Motor neuron (in vitro differentiated cells): Measurements from ENCODE around the gene SGMS1. TPM values are rescaled to one million over a fixed set of nuclear protein-coding genes. Genes with fewer than 3 reads are reported as not detected.
"Not testable (repeated sequence)": the region's sequence is repeated elsewhere in the genome, so short reads cannot be mapped to it uniquely, and the experiment has no call there.

Experiments
- ATAC-seq, 8 experiments: fragments of 200-7000 bp; cut with Tn5 transposase; replicated peaks in 6 of 8; 2 replicates each; pipeline ENCODE4 v1.8.0; 2021; ENCODE audit warnings: mild to moderate bottlenecking in 8 of 8, moderate library complexity in 8 of 8
- H3K27ac ChIP-seq, 2 donors: fragments of 250-450 bp; sonication (Bioruptor Pico); 2 replicates each; pipeline ENCODE4 v1.9.0; 2021; ENCODE audit warnings: antibody characterized with exemption in 2 of 2, mild to moderate bottlenecking in 2 of 2, moderate library complexity in 1 of 2
- H3K4me1 ChIP-seq, 2 donors: fragments of 250-450 bp; sonication (Bioruptor Pico); replicated peaks in 1 of 2; 2 replicates each; pipeline ENCODE4 v1.6.1; 2021; ENCODE audit warnings: antibody characterized with exemption in 2 of 2, mild to moderate bottlenecking in 2 of 2, moderate library complexity in 1 of 2
- H3K4me3 ChIP-seq, 5 donors: fragments of 250-450 bp; sonication (Bioruptor Pico); 2 replicates each; pipeline ENCODE4 v1.9.0; 2021; ENCODE audit warnings: antibody characterized with exemption in 5 of 5, mild to moderate bottlenecking in 5 of 5, moderate library complexity in 4 of 5
- WGBS, 10 experiments: fragments of 450-650 bp; shearing (Covaris generic); methylation state at CpG; one replicate each; pipeline ENCODE4 v1.0.0; 2022; 5-methylcytosine and 5-hydroxymethylcytosine counted together
- in situ Hi-C, 9 experiments: fragments of 400-800 bp; cut with MboI; loops; one replicate each; pipeline ENCODE4 v1.15.0; 2021; ENCODE audit warnings: low sequenced_read_pairs in 9 of 9, low pct_unique_long_range_greater_than_20kb in 2 of 9; ENCODE audit not compliant: unreplicated experiment in 9 of 9
- total RNA-seq, 8 experiments: library from RNA; unstranded; fragments of 300-600 nt; gene quantifications; 2 replicates each; pipeline versions ENCODE4 v1.2.3 to v1.2.4, GENCODE V29; 2022

SGMS1 gene
- total RNA-seq, 8 experiments from 2014 or later, result 8.5 to 31.0 (median 19.8) TPM

GRCh38 chr10:50281210-50281966 is 342.4 kb downstream of the SGMS1 start:
- in situ Hi-C loops, result no loop called here
- WGBS, 10 experiments, result 10 to 91% (median 78%) methylated on average over 1 to 7 of the region's 8 CpGs
- no peaks in the 10 kb centered on the region for H3K4me1 ChIP-seq
- no peak for ATAC-seq
- H3K4me3 ChIP-seq, result no peak overlapping the region
- no peak overlapping the region for H3K27ac ChIP-seq

GRCh38 chr10:50280049-50280841 is 343.5 kb downstream of the SGMS1 start:
- Histone ChIP-seq H3K27ac (no peak overlapping the region), H3K4me1 (no peaks in the 10 kb centered on the region), H3K4me3 (no peak overlapping the region)
- no peak for ATAC-seq
- in situ Hi-C loops, result no loop called here
- 40 to 82% (median 73%) methylated on average over 1 to 5 of the region's 5 CpGs; no CpG with 5 or more reads in 2 of the 10 experiments for WGBS, 10 experiments

GRCh38 chr10:50279489-50279888 is 344.3 kb downstream of the SGMS1 start:
- ATAC-seq, result peak in 2 of 8 experiments; percentile 50 to 81
- WGBS, 10 experiments, result 6 to 82% (median 50%) methylated on average over 2 to 4 of the region's 5 CpGs; no CpG with 5 or more reads in 3 of the 10 experiments
- in situ Hi-C loops, result no loop called here
- no peak overlapping the region for H3K27ac ChIP-seq
- no peaks in the 10 kb centered on the region for H3K4me1 ChIP-seq
- no peak overlapping the region for H3K4me3 ChIP-seq

- Histone ChIP-seq H3K4me1 (no peaks in the 10 kb centered on the region), H3K4me3 (no peak overlapping the region), H3K27ac (no peak overlapping the region)
- peak in 3 of 8 experiments; percentile 41 to 73 (median 52) for ATAC-seq
- 17 to 52% (median 36%) methylated on average over 1 to 3 of the region's 3 CpGs; no CpG with 5 or more reads in 6 of the 10 experiments for WGBS, 10 experiments
- in situ Hi-C loops, result no loop called here
Measured at GRCh38 chr10:50275650-50276235, 348.0 kb downstream of the SGMS1 start.

- 50 to 100% (median 80%) methylated on average over 1 to 7 of the region's 7 CpGs; no CpG with 5 or more reads in 1 of the 10 experiments for WGBS, 10 experiments
- Histone ChIP-seq H3K4me1 (no peaks in the 10 kb centered on the region), H3K27ac (no peak overlapping the region), H3K4me3 (no peak overlapping the region)
- in situ Hi-C loops, result no loop called here
- peak in 1 of 8 experiments; percentile 29 for ATAC-seq
Measured at GRCh38 chr10:50272531-50272930, 351.2 kb downstream of the SGMS1 start.

- no peak overlapping the region for H3K4me3 ChIP-seq
- peak in 2 of 8 experiments; percentile 45 to 68 for ATAC-seq
- in situ Hi-C loops, result no loop called here
- H3K4me1 ChIP-seq, result no peaks in the 10 kb centered on the region
- H3K27ac ChIP-seq, result no peak overlapping the region
- 22 to 100% (median 87%) methylated on average over 1 to 3 of the region's 3 CpGs; no CpG with 5 or more reads in 4 of the 10 experiments for WGBS, 10 experiments
Measured at GRCh38 chr10:50271564-50272250, 352.0 kb downstream of the SGMS1 start.

- 0 to 80% (median 68%) methylated on average over 1 to 3 of the region's 3 CpGs; no CpG with 5 or more reads in 5 of the 10 experiments for WGBS, 10 experiments
- H3K4me1 ChIP-seq, ATAC-seq, in situ Hi-C loops, H3K4me3 ChIP-seq, H3K27ac ChIP-seq: not testable (repeated sequence)
Measured at GRCh38 chr10:50267877-50268276, 355.9 kb downstream of the SGMS1 start.

GRCh38 chr10:50262625-50263024 is 361.1 kb downstream of the SGMS1 start:
- H3K27ac ChIP-seq, H3K4me1 ChIP-seq, ATAC-seq, H3K4me3 ChIP-seq, in situ Hi-C loops: not testable (repeated sequence)
- 49 to 100% methylated on average over 2 to 4 of the region's 10 CpGs; no CpG with 5 or more reads in 8 of the 10 experiments for WGBS, 10 experiments

- no peak overlapping the region for H3K4me3 ChIP-seq
- in situ Hi-C loops, result no loop called here
- peak in 3 of 8 experiments; percentile 32 to 65 (median 35) for ATAC-seq
- H3K27ac ChIP-seq, result no peak overlapping the region
- 0 to 50% (median 13%) methylated on average over 1 to 2 of the region's 2 CpGs; no CpG with 5 or more reads in 2 of the 10 experiments for WGBS, 10 experiments
- H3K4me1 ChIP-seq, result peaks cover 3% of the 10 kb centered on the region in 2 donors
Measured at GRCh38 chr10:50260791-50261281, 362.9 kb downstream of the SGMS1 start.

Other genes starting within 250 kb of the SGMS1 start
- gene ASAH2B, start 116.0 kb upstream of the SGMS1 start, total RNA-seq, result 10 to 100 TPM in 4 of 8 experiments, 1 to 10 TPM in 4; 8.4 to 11.4 (median 10.0) TPM